GM19395 (cell line): ENCODE data around the gene AVP.
"Not testable (repeated sequence)": the region's sequence is repeated elsewhere in the genome, so short reads cannot be mapped to it uniquely, and the experiment has no call there.

ENCODE experiments used
- ATAC-seq: cut with Tn5 transposase; IDR thresholded peaks from one replicate; pipeline ENCODE4 v1.9.1; 2021; ENCODE audit warnings: mild to moderate bottlenecking, moderate library complexity; ENCODE audit not compliant: unreplicated experiment

The AVP gene

DNA sequence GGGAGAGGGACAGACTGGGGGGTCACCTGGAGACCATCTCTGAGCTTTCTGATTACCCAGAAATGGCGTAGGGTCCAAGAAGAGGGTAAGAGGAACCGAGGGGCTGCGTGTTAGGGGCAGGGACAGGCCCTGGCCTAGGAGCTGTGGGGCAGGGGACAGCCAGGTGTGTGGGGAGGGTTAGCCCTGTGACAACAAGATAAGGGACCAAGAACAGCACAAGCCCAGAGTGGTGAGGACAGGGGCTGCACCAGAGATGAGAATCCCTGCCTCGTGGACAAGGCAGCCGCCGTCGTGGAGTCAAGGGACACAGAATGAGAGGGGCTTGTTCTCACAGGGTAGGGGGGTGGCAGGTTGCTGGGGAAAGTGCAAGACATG lies 449 bp upstream of the AVP start:
- no peak for ATAC-seq

DNA sequence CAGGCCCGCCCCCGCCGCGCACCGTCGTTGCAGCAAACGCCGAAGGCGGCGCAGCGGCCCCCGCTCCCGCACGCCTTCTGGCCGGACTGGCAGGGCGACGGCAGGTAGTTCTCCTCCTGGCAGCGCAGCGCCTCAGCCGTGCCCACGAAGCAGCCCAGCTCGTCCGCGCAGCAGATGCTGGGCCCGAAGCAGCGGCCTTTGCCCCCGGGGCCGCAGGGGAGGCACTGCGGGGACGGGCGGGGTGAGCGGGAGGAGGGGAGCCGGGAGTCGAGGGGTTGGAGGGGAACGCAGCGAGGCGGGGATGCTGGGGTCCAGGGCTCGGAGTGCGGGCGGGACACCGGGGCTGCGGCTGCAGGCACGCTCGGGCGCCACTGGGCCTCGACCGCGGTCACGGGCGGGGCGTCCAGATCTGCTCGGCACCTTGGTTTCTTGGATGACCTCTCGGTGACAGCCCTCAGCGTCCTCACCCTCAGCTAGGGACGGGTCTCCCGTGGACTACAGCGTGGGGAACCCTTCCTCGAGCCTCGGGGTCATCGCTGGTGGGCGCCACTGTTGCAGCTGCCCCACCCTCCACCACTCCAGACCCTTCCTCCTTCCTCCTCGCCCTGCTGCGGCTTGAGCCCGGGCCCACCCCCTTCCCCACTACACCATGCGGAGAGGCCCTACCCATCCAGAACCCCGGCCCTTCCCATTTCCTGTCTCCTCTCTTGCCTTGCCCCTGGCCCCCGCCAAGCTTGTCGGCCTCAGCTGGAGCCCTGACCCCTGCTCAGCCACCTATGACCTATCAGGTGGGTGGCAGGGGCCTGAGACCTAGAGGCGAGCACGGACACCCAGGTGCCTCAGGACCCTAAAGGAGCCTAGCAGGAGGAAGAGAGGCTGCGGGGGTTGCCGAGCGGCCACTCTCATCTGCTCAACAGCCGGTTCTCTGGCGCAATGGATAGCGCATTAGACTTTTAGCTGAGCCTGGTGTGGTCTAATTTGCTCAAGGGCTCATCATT lies 1.3 kb downstream of the AVP start:
- no peak for ATAC-seq

DNA sequence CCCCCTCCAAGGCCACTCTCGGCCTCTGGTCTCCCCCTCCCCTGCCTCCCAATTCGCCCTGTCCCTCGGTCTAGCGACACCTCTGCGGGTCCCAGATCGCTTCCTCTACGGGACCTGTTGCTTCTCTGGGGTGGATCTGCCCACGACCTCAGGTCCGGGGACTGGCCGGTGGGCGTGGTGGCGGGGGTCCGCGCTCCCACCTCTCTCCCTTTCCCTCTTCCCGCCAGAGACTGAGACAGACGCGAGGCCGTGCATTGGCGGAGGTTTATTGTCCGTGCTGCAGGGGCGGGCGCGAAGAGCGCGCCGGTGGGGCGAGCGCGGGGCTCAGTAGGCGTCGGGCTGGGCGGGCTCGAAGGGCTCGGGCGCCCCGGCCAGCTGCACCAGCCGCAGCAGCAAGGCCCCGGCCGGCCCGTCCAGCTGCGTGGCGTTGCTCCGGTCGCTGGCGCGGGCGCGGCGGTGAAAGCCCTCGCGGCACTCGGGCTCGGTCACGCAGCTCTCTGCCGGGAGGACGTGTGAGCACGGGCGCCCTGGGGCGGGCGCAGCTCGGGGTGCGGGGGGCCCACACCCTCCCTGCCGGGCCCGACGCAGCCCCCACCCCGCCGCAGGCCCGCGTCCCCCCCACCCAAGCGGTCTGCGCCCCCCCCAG lies 2.1 kb downstream of the AVP start:
- ATAC-seq, result no peak

DNA sequence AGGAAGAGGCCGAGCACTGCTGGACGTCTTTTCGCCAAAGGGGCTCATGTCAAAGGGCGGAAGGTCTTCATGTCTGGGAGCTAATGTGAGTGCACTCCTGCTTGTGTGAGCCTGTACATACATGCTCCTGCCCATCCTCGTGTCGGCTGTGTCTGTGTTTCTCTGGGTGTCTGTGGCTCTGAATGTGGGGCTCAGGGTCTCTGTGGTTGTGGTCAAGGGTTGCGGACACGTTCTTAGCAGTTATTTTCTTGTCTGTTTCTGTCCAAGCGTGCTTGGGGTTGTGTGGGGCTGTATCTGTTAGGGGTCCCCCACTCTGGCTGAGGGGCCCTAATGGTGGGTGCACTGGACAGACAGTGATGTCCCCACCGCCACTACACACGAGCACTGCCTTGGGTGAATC lies 2.9 kb downstream of the AVP start:
- ATAC-seq, result no peak

DNA sequence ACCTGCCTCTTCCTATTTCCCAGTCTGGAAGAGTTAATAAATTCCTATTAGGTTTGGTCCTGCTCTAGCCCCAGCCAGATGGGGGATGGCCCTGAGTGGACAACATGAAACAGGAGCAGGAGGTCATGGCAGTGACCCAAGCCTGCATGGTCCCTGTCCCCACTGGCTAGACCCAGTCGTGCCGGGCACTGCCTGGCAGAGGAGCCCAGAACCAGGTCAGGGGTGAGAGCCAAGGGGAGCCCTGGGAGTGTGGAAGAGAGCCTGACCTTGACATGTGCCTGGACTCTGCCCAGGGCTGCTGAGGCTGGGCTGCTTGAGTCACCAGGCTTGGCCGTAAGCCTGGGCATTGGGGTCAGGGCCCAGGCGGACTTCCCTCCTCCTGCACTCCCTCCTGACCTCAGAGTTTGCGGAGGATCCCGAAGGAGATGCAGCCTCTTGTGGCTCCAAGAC lies 3.6 kb downstream of the AVP start:
- no peak for ATAC-seq

DNA sequence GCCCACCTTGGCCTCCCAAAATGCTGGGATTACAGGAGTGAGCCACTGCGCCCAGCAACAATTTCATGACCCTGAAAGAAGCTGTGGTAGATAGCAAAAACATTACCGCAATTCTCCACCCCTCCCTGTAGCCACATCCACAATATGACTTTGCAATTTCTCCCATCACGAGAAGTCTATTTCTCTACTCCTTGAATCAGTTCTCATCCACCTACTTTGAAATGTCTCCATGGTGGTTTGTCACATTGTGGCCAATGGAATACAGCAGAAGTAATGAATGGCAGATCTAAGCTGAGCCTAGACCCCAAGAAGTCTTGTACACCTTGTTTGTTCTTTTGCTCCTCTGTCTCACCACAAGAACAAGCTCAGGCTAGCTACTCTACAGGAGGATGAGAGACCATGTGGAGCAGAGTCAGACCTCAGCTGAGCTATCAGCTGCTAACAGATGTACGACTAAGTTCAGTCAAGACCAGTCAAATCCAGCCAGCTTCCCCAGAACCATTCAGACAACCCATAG lies 6.8 kb downstream of the AVP start:
- ATAC-seq, result no peak

DNA sequence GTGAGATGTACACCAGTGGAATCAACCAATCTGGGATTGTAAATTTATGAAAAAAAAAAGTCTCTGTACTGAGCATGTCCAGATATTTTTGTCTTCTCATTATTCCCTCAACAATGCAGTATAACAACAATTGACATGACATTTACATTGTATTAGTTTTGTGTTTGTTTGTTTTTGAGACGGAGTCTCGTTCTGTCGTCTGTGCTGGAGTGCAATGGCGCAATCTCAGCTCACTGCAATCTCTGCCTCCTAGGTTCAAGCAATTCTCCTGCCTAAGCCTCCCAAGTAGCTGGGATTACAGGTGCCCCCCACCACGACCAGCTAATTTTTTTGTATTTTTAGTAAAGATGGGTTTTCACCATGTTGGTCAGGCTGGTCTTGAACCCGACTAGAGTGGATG lies 9.2 kb downstream of the AVP start:
- not testable (repeated sequence) for ATAC-seq

DNA sequence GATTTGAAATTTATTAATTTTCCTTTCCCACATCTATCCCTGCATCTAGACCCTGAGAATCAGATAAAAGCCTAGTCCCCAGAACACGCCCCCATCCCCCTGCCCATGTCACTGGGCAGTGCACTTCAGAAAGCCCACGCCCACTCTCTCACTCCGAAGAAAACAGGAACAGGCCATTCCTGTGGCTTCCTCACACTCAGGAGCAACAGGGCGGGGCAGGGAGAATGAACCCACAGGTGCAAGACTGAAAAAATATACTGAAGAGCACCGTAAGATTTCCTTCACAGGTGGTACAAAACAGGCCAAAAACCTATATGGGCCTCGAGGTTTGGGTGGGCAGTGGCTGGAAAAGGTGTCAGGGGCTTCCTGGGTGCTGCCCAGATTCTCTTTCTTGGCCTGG lies 9.7 kb downstream of the AVP start:
- ATAC-seq, result no peak

DNA sequence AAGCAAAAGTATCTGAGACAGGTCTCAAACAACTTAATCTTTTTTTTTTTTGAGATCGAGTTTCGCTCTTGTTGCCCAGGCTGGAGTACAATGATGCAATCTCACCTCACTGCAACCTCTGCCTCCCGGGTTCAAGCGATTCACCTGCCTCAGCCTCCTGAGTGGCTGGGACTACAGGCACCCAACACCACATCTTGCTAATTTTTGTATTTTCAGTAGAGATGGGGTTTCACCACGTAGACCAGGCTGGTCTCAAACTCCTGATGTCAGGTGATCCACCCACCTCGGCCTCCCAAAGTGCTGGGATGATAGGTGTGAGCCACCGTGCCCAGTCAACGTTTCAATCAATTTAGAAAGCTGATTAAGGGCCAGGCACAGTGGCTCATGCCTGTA lies 11.3 kb downstream of the AVP start:
- not testable (repeated sequence) for ATAC-seq

DNA sequence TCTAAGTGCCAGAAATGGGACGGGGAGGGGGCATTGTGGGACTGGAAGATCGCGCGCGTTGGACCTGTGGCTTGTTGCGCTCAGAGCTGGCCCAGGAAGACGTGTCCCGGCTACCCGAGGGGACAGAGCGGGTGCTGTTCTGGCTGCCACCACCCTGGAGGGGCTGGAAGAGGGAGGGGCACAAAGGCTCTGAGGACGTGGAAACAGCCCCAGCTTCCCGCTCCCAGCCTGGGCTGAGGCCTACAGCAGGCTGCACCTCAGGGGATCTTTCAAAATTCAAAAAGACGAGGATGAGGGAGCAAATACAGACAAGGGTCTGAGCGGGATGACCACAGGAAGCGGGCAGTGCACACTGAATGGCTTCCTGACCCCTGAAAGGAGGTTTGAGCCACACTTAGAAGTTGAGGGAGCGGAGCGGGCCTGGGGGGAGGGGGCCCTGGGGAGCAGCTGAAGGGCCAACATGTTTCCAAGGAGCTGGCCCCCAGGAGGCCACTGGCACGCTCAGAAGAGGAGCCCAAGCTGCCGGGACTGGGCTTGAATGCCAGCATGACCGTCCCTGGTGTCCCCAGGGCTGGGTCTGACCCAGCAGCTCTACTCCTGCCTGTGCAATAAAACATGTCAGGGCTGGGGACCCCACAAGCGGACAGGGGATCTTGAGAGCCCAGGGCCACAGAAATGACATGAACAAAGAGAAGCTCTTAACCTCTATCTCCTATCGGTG lies 11.8 kb downstream of the AVP start:
- no peak for ATAC-seq

DNA sequence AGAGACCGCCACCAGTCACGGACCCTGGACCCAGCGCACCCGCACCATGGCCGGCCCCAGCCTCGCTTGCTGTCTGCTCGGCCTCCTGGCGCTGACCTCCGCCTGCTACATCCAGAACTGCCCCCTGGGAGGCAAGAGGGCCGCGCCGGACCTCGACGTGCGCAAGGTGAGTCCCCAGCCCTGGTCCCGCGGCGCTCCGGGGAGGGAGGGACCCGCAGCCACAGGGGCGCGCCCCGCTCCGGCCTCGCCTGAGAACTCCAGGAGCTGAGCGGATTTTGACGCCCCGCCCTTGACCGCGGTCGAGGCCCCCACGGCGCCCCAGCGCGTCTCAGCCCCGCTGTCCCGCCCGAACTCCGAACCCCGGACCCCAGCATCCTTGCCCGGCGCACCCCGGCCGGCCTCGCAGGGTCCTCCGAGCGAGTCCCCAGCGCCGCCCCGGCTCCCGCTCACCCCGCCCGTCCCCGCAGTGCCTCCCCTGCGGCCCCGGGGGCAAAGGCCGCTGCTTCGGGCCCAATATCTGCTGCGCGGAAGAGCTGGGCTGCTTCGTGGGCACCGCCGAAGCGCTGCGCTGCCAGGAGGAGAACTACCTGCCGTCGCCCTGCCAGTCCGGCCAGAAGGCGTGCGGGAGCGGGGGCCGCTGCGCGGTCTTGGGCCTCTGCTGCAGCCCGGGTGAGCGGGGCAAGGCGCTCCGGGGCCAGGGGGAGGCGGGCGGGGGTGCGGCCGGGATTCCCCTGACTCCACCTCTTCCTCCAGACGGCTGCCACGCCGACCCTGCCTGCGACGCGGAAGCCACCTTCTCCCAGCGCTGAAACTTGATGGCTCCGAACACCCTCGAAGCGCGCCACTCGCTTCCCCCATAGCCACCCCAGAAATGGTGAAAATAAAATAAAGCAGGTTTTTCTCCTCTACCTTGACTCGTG lies 12.7 kb downstream of the AVP start, which contains the start of gene OXT:
OXT (plus strand) TSS at position 11 of the 920 bp plus-strand sequence; CDS start at position 47, 36 bp downstream.
- ATAC-seq, result no peak

DNA sequence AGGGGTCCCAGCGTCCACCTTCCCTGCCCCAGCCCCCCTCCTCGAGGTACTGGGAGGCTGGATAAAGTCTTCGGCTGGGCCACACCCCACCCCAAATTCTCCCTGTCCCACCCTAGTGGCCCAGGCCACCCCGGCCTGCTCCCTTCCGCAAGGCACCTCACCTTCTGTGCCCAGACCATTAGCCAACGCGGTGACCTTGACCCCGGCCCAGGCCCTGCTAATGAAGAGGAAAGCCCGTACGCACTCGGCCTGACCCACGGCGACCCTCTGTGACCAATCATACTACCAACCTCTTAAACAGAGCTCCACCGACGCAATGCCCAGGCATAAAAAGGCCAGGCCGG lies 13.3 kb downstream of the AVP start:
- no peak for ATAC-seq

DNA sequence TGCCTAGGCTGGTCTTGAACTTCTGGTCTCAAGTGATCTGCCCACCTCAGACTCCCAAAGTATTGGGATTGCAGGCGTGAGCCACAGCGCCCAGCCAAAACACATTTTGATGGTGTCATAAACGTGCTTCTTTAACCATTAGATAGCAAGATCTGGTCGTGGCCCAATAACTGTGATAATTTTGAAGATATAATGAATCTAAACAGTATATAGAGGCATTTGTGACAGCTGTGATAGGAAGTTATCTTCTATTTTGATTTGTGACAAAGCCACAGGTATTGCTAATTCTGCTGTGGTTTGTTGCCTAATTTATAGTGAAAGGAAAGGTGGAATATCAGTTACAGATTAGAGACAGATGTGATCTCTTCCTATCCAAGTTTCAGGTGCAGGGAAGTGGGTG lies 13.8 kb downstream of the AVP start:
- no peak for ATAC-seq

DNA sequence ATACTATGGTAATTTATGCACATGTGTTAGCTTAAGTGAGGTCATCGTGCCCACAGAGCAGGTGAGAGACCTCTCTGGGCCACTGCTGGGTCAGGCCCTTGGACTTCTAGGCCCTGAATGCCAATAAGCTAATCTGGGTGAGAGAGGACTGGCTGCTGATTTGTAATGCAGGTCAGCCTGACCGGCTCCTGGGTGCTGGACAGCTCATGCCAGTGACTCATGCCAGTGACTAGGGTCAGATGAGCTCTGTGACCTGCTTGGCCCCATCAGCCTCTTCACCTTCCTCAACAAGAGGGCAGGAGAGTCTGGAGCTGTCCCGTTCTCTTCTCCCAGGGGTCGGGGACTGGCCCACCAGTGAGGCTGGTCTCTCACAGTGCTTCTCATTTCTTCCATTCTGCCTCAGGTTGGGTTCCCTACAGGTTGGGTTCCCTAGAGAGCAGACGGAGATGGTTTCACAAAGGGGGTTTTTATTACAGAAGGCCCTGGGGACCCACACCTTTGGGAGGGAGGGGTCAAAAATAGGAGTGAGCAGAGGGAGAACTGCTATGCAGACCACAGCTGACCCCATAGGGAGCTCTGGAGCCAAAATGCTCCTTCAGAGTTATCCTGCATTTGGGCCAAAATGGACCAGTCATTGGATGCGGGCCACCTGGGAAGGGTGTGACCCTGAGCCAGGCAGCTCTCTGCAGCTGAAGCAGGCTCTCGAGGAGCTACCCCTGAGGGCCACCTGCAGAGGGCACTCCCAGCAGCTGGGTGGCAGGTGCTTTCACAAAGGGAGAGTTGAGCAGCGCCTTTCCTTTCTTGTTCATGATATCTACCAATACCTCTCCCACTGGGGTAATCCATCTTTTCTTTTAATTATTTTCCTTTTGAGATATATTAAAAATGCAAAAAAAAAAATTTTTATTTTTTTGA lies 15.3 kb downstream of the AVP start:
- ATAC-seq, result no peak

DNA sequence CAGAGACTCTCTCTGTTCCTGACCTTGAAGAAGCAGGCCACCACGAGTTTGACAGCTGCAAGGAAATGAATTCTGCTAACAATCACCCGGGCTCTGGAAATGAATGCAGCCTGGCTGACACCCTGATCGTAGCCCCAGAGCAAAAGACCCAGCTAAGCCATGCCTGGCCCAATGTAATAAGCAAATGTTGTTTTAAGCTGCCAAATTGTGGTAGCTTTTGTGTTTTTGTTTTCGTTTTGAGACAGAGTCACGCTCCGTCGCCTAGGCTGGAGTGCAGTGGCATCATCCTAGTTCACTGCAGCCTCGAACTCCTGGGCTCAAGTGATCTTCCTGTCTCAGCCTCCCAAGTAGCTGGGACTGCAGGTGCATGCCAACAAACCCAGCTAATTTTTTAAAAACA lies 16.4 kb downstream of the AVP start:
- no peak for ATAC-seq

DNA sequence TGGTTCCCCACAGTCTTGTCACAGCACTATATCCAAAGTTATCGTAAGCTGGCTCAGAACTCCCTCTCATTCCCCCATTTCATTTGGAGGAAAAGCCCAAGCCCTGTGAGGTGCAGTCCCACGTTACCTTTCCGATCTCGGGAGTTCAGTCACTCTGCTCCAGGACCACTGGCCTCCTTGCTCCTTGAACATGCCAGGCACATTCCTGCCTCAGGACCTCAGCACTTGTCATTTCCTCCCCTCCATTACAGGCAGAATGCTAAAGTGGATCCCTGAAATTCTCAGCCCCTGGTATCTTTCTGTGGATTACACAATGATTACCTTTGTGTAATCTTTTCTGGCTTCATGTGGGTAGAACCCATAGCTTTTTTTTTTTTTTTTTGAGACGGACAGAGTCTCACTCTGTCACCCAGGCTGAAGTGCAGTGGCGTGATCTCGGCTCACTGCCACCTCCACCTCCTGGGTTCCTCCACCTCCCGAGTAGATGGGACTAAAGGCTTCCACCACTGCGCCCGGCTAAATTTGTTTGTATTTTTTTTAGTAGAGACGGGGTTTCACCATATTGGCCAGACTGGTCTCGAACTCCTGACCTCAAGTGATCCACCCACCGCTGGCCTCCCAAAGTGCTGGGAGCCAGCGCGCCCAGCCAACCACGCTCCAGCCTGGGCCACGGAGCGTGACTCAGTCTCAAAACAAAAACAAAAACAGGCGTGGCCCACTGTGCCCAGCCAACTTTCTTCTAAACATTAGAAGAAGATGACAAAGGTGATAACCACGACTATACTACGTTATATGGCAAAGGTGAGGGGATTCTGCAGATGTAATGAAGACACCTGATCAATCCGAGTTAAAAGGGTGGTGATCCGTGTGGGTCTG lies 17.1 kb downstream of the AVP start:
- no peak for ATAC-seq

DNA sequence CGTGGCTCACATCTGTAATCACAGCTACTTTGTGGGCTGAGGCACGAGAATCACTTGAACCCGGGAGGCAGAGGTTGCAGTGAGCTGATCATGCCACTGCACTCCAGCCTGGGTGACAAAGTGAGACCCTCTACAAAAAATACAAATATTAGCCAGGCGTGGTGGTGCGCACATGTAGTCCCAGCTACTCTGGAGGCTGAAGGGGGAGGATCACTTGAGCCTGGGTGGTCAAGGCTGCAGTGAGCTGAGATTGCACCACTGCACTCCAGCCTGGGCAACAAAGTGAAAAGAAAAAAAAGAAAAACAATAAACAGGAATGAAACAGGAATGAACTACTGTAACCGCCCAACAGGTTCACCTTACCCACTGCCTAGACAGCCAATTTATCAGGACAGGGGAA lies 20.4 kb downstream of the AVP start:
- not testable (repeated sequence) for ATAC-seq

DNA sequence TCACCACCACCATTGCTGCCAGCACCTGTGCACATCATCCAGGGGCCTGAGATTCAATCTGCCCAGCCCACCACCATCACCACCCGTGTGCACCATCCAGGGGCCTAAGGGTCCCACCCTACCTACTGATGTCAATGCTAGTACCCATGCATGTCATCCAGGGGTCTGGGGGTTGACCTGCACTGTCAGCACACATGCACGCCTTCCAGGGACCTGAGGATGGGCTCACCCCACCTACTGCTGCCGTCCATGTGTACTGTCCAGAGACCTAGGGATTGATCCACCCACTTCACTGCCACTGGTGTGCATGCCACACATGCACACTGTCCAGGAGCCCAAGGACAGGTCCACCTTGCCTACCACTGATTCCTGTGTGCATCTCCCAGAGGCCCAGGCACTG lies 25.0 kb downstream of the AVP start:
- ATAC-seq, result no peak
